OCI-LY7 (cell line): Measurements from ENCODE around the gene FZD1.

Source experiments
- EZH2phosphoT487 ChIP-seq: fragments of 200-600 bp; sonication (generic); IDR thresholded peaks from 2 replicates; pipeline ENCODE4 v1.6.1; 2018; ENCODE audit warnings: low read depth, borderline replicate concordance, mild to moderate bottlenecking, mixed run types, antibody characterized with exemption, low read length, moderate library complexity, mixed read lengths
- TF ChIP-seq, protein P1 (sequence below): fragments of 200-600 bp; sonication (generic); conservative IDR thresholded peaks from 2 replicates; pipeline ENCODE4 v1.5.1; 2014; ENCODE audit warnings: mild to moderate bottlenecking, antibody characterized with exemption, low read length, moderate library complexity, mixed read lengths

DNA sequence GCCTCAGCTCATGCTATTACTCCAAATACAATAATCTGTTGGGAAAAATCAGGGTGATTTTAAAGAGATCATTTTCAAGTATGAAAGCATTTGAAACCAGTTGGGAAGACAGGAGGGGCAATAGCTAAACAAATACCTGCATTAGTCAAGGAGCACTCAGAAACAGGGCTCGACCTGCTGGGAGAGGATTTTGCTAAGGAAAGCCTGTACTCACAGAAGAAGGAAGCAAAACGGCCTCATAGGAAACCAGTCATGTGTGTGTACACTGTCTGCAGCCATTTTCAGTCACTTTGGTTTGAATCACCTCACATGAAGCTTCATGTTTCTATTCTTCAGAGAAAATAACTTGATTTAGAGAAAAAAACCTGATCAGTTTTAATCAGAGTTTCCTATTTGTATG is 38.6 kb downstream of the FZD1 start:
- TF ChIP-seq, protein P1, sequence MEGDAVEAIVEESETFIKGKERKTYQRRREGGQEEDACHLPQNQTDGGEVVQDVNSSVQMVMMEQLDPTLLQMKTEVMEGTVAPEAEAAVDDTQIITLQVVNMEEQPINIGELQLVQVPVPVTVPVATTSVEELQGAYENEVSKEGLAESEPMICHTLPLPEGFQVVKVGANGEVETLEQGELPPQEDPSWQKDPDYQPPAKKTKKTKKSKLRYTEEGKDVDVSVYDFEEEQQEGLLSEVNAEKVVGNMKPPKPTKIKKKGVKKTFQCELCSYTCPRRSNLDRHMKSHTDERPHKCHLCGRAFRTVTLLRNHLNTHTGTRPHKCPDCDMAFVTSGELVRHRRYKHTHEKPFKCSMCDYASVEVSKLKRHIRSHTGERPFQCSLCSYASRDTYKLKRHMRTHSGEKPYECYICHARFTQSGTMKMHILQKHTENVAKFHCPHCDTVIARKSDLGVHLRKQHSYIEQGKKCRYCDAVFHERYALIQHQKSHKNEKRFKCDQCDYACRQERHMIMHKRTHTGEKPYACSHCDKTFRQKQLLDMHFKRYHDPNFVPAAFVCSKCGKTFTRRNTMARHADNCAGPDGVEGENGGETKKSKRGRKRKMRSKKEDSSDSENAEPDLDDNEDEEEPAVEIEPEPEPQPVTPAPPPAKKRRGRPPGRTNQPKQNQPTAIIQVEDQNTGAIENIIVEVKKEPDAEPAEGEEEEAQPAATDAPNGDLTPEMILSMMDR: no peak
- TF ChIP-seq EZH2phosphoT487: no peak
